CD8-positive, alpha-beta memory T cell (primary cell): ENCODE measurements around the gene DIS3L. TPM values are rescaled to one million over a fixed set of nuclear protein-coding genes. Genes with fewer than 3 reads are reported as not detected.
A peak's percentile ranks its signal among the peaks of the same experiment; 100 is the strongest.
"Not testable (repeated sequence)": the region's sequence is repeated elsewhere in the genome, so short reads cannot be mapped to it uniquely, and the experiment has no call there.

Experiments used
- CTCF ChIA-PET: fragments of 350-600 bp; sonication (Branson Sonifier 250); formaldehyde crosslinking; loops from one replicate; lab custom pipeline; 2021; ENCODE audit warnings: antibody characterized with exemption; lab: Charles Lee
- POLR2A ChIA-PET: fragments of 350-600 bp; sonication (Branson Sonifier 250); formaldehyde crosslinking; loops from one replicate; lab custom pipeline; 2021; ENCODE audit warnings: antibody characterized with exemption; lab: Charles Lee
- DNase-seq, 5 donors: peaks; one replicate each; pipeline versions ENCODE4 v3.0.0 to v3.0.0-alpha.2; 2020 to 2022; ENCODE audit warnings: mixed read lengths in 1 of 5
- H3K27ac ChIP-seq: one replicate; pipeline ENCODE4 v1.7.0; 2013; ENCODE audit warnings: low read depth, mild to moderate bottlenecking, low read length, moderate library complexity
- H3K27me3 ChIP-seq: 2 replicates; pipeline ENCODE4 v1.7.0; 2013; ENCODE audit warnings: low read length, mild to moderate bottlenecking; ENCODE audit not compliant: insufficient read depth, poor library complexity, severe bottlenecking
- H3K36me3 ChIP-seq: 2 replicates; pipeline ENCODE4 v1.7.0; 2013; ENCODE audit warnings: mild to moderate bottlenecking, low read length, moderate library complexity; ENCODE audit not compliant: insufficient read depth
- H3K4me1 ChIP-seq: 2 replicates; pipeline ENCODE4 v1.7.0; 2013; ENCODE audit warnings: mild to moderate bottlenecking, low read length, moderate library complexity; ENCODE audit not compliant: insufficient read depth
- H3K4me3 ChIP-seq: 2 replicates; pipeline ENCODE4 v1.7.0; 2013; ENCODE audit warnings: mild to moderate bottlenecking, low read length
- H3K9me3 ChIP-seq: 2 replicates; pipeline ENCODE4 v1.7.0; 2013; ENCODE audit warnings: mild to moderate bottlenecking, low read length
- H3K27ac Mint-ChIP-seq, 8 donors: one replicate each; pipeline ENCODE4 v1.8.0; 2020 to 2021; ENCODE audit warnings: mixed read lengths in 8 of 8, mild to moderate bottlenecking in 6 of 8, inconsistent platforms in 3 of 8, moderate library complexity in 3 of 8
- H3K27me3 Mint-ChIP-seq, 2 donors: one replicate each; pipeline ENCODE4 v1.8.0; 2020 to 2021; ENCODE audit warnings: mixed read lengths in 2 of 2, mild to moderate bottlenecking in 1 of 2, moderate library complexity in 1 of 2
- H3K36me3 Mint-ChIP-seq, 3 donors: one replicate each; pipeline ENCODE4 v1.8.0; 2020 to 2021; ENCODE audit warnings: mixed read lengths in 3 of 3, inconsistent platforms in 1 of 3, mild to moderate bottlenecking in 1 of 3
- H3K4me1 Mint-ChIP-seq, 3 donors: one replicate each; pipeline ENCODE4 v1.8.0; 2020 to 2021; ENCODE audit warnings: mixed read lengths in 3 of 3, inconsistent platforms in 1 of 3, mild to moderate bottlenecking in 1 of 3
- H3K4me3 Mint-ChIP-seq, 7 donors: one replicate each; pipeline ENCODE4 v1.8.0; 2020 to 2021; ENCODE audit warnings: mixed read lengths in 7 of 7, mild to moderate bottlenecking in 6 of 7, moderate library complexity in 4 of 7, inconsistent platforms in 2 of 7
- H3K9me3 Mint-ChIP-seq, 5 donors: one replicate each; pipeline ENCODE4 v1.8.0; 2020 to 2022; ENCODE audit warnings: mixed read lengths in 5 of 5, mild to moderate bottlenecking in 3 of 5, moderate library complexity in 2 of 5, inconsistent platforms in 1 of 5
- polyA plus RNA-seq: library from polyadenylated mRNA; unstranded; fragments of 300-500 nt; fragmentation: Illumina TruSeq; gene quantifications from one replicate; pipeline ENCODE4 v1.2.3, GENCODE V29; 2021
- total RNA-seq, 2 experiments: library from RNA; stranded (reverse); gene quantifications; one replicate each; pipeline ENCODE4 v1.2.3, GENCODE V29; 2021

DIS3L gene
- total and polyA plus RNA-seq, 3 experiments from 2014 or later: 24.7 to 42.7 (median 26.5) TPM

DNA sequence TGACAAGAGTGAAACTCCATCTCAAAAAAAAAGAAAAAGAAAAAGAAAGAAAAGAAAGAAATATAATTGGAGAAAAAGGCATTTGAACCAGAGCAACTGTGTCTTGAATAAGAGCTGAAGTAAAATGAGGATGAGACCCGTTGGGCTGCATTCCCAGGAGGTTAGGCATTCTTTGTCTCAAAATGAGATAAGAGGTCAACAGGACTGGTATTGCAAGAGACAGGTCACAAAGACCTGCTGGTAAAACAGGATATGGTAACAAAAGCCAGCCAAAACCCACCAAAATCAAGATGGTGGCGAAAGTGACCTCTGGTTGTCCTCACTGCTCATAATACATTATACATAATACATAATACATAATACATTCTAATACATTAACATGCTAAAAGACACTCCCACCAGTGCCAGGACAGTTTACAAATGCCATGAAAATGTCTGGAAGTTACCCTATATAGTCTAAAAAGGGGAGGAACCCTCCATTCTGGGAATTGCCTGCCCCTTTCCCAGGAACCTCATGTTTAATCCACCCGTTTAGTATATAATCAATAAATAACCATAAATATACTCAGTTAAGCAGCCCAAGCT is 71.7 kb downstream of the DIS3L start:
- Histone ChIP-seq H3K27ac (no peak overlapping the region), H3K4me1 (peaks cover 5% of the 10 kb centered on the region), H3K27me3 (no peaks in the 10 kb centered on the region), H3K4me3 (no peak overlapping the region), H3K9me3 (no peaks in the 10 kb centered on the region), H3K36me3 (no peaks in the 10 kb centered on the region)
- no peak for DNase-seq
- POLR2A ChIA-PET: no interaction called here
- CTCF ChIA-PET: interaction anchor here (1.5 kb wide), 1 partner anchor 134 kb away, joined by 4 read pairs; no protein-coding TSS in a partner anchor
- H3K4me1 Mint-ChIP-seq: peaks cover 7% of the 10 kb centered on the region in 3 donors
- no peaks in the 10 kb centered on the region for H3K27me3 Mint-ChIP-seq
- H3K4me3 Mint-ChIP-seq: no peak overlapping the region
- no peaks in the 10 kb centered on the region for H3K9me3 Mint-ChIP-seq
- no peaks in the 10 kb centered on the region for H3K36me3 Mint-ChIP-seq
- H3K27ac Mint-ChIP-seq: no peak overlapping the region

DNA sequence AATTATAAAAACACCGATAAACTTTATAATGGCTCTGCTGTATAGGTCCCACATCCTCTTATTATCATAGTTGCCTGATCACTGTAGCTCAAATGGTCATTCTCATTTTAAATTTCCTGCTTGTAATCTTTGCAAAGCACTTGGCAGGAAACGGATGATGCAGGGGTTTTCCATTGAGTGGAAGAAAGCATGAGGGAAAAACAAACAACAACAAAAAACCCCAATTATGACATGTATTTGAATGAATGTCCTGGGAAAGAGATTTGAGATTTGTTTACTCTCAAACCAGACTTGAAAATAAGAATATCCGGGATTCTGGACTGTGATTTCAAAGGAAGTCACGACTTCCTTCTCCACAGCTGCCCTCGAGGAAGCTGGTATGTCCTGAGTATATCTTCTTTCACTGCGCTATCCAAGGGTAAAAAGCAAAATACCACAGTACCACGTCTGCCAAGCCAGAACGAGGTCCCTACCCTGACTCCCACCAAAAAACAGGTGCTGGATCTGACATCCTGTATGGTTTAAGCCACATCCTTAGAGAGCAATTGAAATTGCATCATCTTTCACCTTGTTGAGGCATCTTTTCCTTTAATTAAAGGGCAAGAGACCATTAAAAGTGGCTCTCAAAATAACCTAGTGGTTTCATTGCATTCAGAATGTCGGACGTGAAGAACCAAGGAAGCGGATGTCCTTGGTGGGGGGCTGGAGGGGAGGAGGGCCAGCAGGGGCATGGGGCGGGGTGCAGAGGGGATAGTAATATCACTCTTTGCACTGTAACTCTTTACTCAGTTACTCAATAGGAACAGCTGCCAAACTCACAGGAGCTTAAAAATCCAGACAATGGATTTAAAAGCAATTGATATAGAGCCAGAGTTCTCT is 76.6 kb downstream of the DIS3L start:
- H3K4me1 Mint-ChIP-seq: peaks cover 13 to 16% (median 15%) of the 10 kb centered on the region in 3 donors
- peaks cover 0 to 1% of the 10 kb centered on the region in 2 donors for H3K27me3 Mint-ChIP-seq
- peak overlapping the region; percentile 25 to 97 (median 88) for H3K27ac Mint-ChIP-seq
- peaks cover 0 to 2% (median 0%) of the 10 kb centered on the region in 3 donors for H3K36me3 Mint-ChIP-seq
- Histone ChIP-seq H3K27me3 (no peaks in the 10 kb centered on the region), H3K36me3 (no peaks in the 10 kb centered on the region), H3K4me3 (peak overlapping the region; percentile 35), H3K27ac (no peak overlapping the region), H3K4me1 (peaks cover 15% of the 10 kb centered on the region), H3K9me3 (no peaks in the 10 kb centered on the region)
- peaks cover 0 to 2% (median 0%) of the 10 kb centered on the region in 5 donors for H3K9me3 Mint-ChIP-seq
- CTCF ChIA-PET: interaction anchor here (2.5 kb wide), 1 partner anchor 17 kb away, joined by 14 read pairs; the partner anchor contains the start of gene MAP2K1
- DNase-seq: peak in 1 of 5 donors; percentile 33
- POLR2A ChIA-PET: interaction anchor here (0.7 kb wide), 1 partner anchor 1748 kb away, joined by 5 read pairs; no protein-coding TSS in a partner anchor
- peak overlapping the region; percentile 34 to 92 (median 80) for H3K4me3 Mint-ChIP-seq

DNA sequence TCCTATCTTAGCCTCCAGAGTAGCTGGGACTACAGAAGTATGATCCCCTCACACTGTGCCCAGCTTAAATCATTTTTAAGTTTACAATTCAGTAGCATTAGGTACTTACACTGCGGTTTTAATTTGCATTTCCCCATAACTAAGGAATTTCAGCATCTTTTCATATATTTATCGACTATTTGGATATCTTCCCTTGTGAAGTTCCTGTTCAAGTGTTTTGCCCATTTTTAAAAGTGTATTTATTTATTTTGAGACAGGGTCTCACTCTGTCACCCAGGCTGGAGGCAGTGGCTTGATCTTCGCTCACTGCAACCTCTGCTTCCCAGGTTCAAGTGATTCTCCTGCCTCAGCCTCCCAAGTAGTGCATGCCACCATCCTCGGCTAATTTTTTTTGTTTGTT is 80.8 kb downstream of the DIS3L start:
- H3K4me1 Mint-ChIP-seq: peaks cover 13 to 16% (median 15%) of the 10 kb centered on the region in 3 donors

DNA sequence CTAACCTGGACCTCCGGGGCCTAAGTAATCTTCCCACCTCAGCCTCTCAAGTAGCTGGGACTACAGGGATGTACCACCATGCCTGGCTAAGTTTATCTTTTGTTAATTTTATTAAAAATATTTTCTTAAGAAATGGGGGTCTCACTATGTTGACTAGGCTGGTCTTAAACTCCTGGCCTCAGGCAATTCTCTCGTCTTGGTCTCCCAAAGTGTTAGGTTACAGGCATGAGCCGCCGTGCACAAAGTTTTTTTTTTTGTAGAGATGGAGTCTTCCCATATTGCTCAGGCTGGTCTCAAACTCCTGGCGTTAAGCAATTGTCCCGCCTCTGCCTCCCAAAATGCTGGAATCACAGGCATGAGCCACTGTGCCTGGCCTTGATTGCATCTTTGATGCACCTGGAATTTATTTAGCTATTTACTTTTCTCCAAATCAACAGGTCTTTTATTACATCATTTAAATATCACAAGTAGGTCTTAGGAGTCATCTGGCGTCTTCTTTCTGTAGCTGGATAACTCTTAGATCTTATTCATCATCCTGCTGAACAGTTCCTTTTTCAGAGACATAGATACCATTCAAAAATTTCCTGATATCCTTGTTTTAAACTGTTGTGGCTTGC is 85.6 kb downstream of the DIS3L start:
- ChIA-PET POLR2A (interaction anchor here (0.6 kb wide), 1 partner anchor 35 kb away, joined by 3 read pairs; no protein-coding TSS in a partner anchor), CTCF (interaction anchor here (1.0 kb wide), 1 partner anchor 7 kb away, joined by 3 read pairs; the partner anchor contains the start of gene MAP2K1)
- Mint-ChIP-seq H3K27ac (no peak overlapping the region), H3K4me1 (no peaks in the 10 kb centered on the region), H3K36me3 (peaks cover 0 to 3% (median 1%) of the 10 kb centered on the region in 3 donors), H3K4me3 (no peak overlapping the region), H3K9me3 (peaks cover 0 to 2% (median 0%) of the 10 kb centered on the region in 5 donors), H3K27me3 (peaks cover 0 to 1% of the 10 kb centered on the region in 2 donors)
- H3K36me3 ChIP-seq: no peaks in the 10 kb centered on the region
- no peaks in the 10 kb centered on the region for H3K4me1 ChIP-seq
- no peaks in the 10 kb centered on the region for H3K27me3 ChIP-seq
- H3K9me3 ChIP-seq: no peaks in the 10 kb centered on the region
- no peak for DNase-seq
- H3K4me3 ChIP-seq: no peak overlapping the region
- no peak overlapping the region for H3K27ac ChIP-seq

More for the DNA sequence above, 80.8 kb downstream of the DIS3L start:
- H3K9me3 ChIP-seq: no peaks in the 10 kb centered on the region
- H3K27ac Mint-ChIP-seq: no peak overlapping the region
- peaks cover 0 to 1% of the 10 kb centered on the region in 2 donors for H3K27me3 Mint-ChIP-seq
- H3K4me3 ChIP-seq: no peak overlapping the region
- peaks cover 0 to 3% (median 0%) of the 10 kb centered on the region in 3 donors for H3K36me3 Mint-ChIP-seq
- ChIA-PET POLR2A (no interaction called here), CTCF (interaction anchor here (1.8 kb wide), 1 partner anchor 13 kb away, joined by 6 read pairs; the partner anchor contains the start of gene MAP2K1)
- DNase-seq: no peak
- no peaks in the 10 kb centered on the region for H3K27me3 ChIP-seq
- H3K36me3 ChIP-seq: no peaks in the 10 kb centered on the region
- peaks cover 0 to 2% (median 0%) of the 10 kb centered on the region in 5 donors for H3K9me3 Mint-ChIP-seq
- no peak overlapping the region for H3K27ac ChIP-seq
- H3K4me1 ChIP-seq: peaks cover 15% of the 10 kb centered on the region
- no peak overlapping the region for H3K4me3 Mint-ChIP-seq

DNA sequence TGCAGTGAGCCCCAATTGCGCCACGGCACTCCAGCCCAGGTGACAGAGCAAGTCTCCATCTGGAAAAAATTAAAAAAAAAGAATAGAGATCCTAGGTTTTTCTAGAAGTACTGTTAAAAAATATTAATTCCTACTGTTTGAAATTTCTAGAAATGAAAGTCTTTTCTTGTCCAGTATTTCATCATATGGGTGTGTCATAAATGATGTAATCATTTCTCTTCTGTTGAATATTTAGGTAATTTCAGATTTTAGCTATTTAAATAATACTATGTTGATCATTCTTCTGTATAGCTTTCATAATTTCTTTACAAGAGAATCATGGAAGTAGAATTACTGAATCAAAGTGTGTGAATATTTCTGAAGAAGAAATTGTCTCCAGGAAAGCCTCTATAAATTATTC is 88.0 kb downstream of the DIS3L start:
- H3K27me3 ChIP-seq, DNase-seq, H3K27ac ChIP-seq, H3K27me3 Mint-ChIP-seq, H3K27ac Mint-ChIP-seq, H3K36me3 Mint-ChIP-seq, H3K9me3 ChIP-seq, H3K4me3 ChIP-seq, H3K36me3 ChIP-seq, H3K4me3 Mint-ChIP-seq, H3K9me3 Mint-ChIP-seq, H3K4me1 ChIP-seq: not testable (repeated sequence)
- ChIA-PET CTCF (interaction anchor here (1.5 kb wide), 1 partner anchor 116 kb away, joined by 6 read pairs; the partner anchor contains the start of gene SNAPC5), POLR2A (interaction anchor here (0.6 kb wide), 1 partner anchor 124 kb away, joined by 3 read pairs; the partner anchor contains the start of gene ZWILCH)
- peaks cover 10 to 14% (median 13%) of the 10 kb centered on the region in 3 donors for H3K4me1 Mint-ChIP-seq

Other genes with a start within 250 kb of the DIS3L start
- not detected for gene MEGF11, start 39.8 kb upstream of the DIS3L start, total RNA-seq
- not detected for gene MEGF11, start 39.8 kb upstream of the DIS3L start, polyA plus RNA-seq
- 10 to 100 TPM; 58.9 to 63.7 TPM for gene TIPIN, start 63.1 kb downstream of the DIS3L start, total RNA-seq
- gene TIPIN, start 63.1 kb downstream of the DIS3L start, polyA plus RNA-seq: 9.1 TPM
- gene MAP2K1, start 93.3 kb downstream of the DIS3L start, total RNA-seq: 10 to 100 TPM; 69.2 to 72.2 TPM
- gene MAP2K1, start 93.3 kb downstream of the DIS3L start, polyA plus RNA-seq: 45.3 TPM
- gene SNAPC5, start 204.2 kb downstream of the DIS3L start, total RNA-seq: 10 to 100 TPM; 46.9 to 55.5 TPM
- 63.6 TPM for gene SNAPC5, start 204.2 kb downstream of the DIS3L start, polyA plus RNA-seq
- 1,000 to 10,000 TPM; 4,419 to 4,492 TPM for gene RPL4, start 211.3 kb downstream of the DIS3L start, total RNA-seq
- 1,182 TPM for gene RPL4, start 211.3 kb downstream of the DIS3L start, polyA plus RNA-seq
- 10 to 100 TPM; 35.8 to 43.8 TPM for gene ZWILCH, start 211.8 kb downstream of the DIS3L start, total RNA-seq
- 10.8 TPM for gene ZWILCH, start 211.8 kb downstream of the DIS3L start, polyA plus RNA-seq